ENCODE data around the gene NFATC2.

NFATC2 gene

GRCh38 chr20:51575486-51575885, 33.0 kb upstream of the NFATC2 start:
- ATAC-seq: no peak
- TF ChIP-seq PPARA (CRISPR knock-in tag; IDR thresholded peaks at IDR 0.05; ENCODE audit: borderline replicate concordance) (no peak), ZFP30 (CRISPR knock-in tag; IDR thresholded peaks at IDR 0.05) (no peak), ISL1 (CRISPR knock-in tag; IDR thresholded peaks at IDR 0.05) (no peak), ZNF8 (CRISPR knock-in tag; IDR thresholded peaks at IDR 0.05) (no peak), CREB5 (CRISPR knock-in tag; IDR thresholded peaks at IDR 0.05; ENCODE audit: low read depth) (no peak), ARNTL (CRISPR knock-in tag; IDR thresholded peaks at IDR 0.05; ENCODE audit: borderline replicate concordance, low read depth) (no peak), ESRRG (CRISPR knock-in tag; IDR thresholded peaks at IDR 0.05) (no peak), OSR1 (CRISPR knock-in tag; IDR thresholded peaks at IDR 0.05) (no peak), CSRNP3 (CRISPR knock-in tag; IDR thresholded peaks at IDR 0.05) (no peak), TOX (CRISPR knock-in tag; IDR thresholded peaks at IDR 0.05; ENCODE audit: borderline replicate concordance) (no peak), SNAI2 (CRISPR knock-in tag; IDR thresholded peaks at IDR 0.05) (no peak), ZNF70 (CRISPR knock-in tag; IDR thresholded peaks at IDR 0.05) (no peak), BACH2 (CRISPR knock-in tag; IDR thresholded peaks at IDR 0.05; ENCODE audit: borderline replicate concordance) (no peak), PATZ1 (CRISPR knock-in tag; IDR thresholded peaks at IDR 0.05; ENCODE audit: borderline replicate concordance) (no peak), CSDC2 (CRISPR knock-in tag; IDR thresholded peaks at IDR 0.05) (no peak), ZFP3 (CRISPR knock-in tag; IDR thresholded peaks at IDR 0.05) (no peak), POU6F1 (CRISPR knock-in tag; IDR thresholded peaks at IDR 0.05; ENCODE audit: borderline replicate concordance, low read depth) (no peak), TCF4 (CRISPR knock-in tag; IDR thresholded peaks at IDR 0.05; ENCODE audit: borderline replicate concordance) (no peak)

- ATAC-seq: no peak
- TF ChIP-seq ARNTL (CRISPR knock-in tag; IDR thresholded peaks at IDR 0.05; ENCODE audit: borderline replicate concordance, low read depth) (no peak), TOX (CRISPR knock-in tag; IDR thresholded peaks at IDR 0.05; ENCODE audit: borderline replicate concordance) (no peak), CREB5 (CRISPR knock-in tag; IDR thresholded peaks at IDR 0.05; ENCODE audit: low read depth) (no peak), CSRNP3 (CRISPR knock-in tag; IDR thresholded peaks at IDR 0.05) (no peak), ZFP30 (CRISPR knock-in tag; IDR thresholded peaks at IDR 0.05) (no peak), ZC3H10 (CRISPR knock-in tag; IDR thresholded peaks at IDR 0.05) (no peak), RARB (CRISPR knock-in tag; IDR thresholded peaks at IDR 0.05) (no peak), ISL1 (CRISPR knock-in tag; IDR thresholded peaks at IDR 0.05) (no peak), GLIS3 (CRISPR knock-in tag; IDR thresholded peaks at IDR 0.05) (no peak), ZNF565 (CRISPR knock-in tag; conservative IDR thresholded peaks at IDR 0.05; ENCODE audit: low read depth) (no peak), CSDC2 (CRISPR knock-in tag; IDR thresholded peaks at IDR 0.05) (no peak), OSR1 (CRISPR knock-in tag; IDR thresholded peaks at IDR 0.05) (no peak), TCF4 (CRISPR knock-in tag; IDR thresholded peaks at IDR 0.05; ENCODE audit: borderline replicate concordance) (no peak), ZNF70 (CRISPR knock-in tag; IDR thresholded peaks at IDR 0.05) (no peak), PPARA (CRISPR knock-in tag; IDR thresholded peaks at IDR 0.05; ENCODE audit: borderline replicate concordance) (no peak), ZFP3 (CRISPR knock-in tag; IDR thresholded peaks at IDR 0.05) (no peak), ESRRG (CRISPR knock-in tag; IDR thresholded peaks at IDR 0.05) (no peak), BACH2 (CRISPR knock-in tag; IDR thresholded peaks at IDR 0.05; ENCODE audit: borderline replicate concordance) (no peak), PATZ1 (CRISPR knock-in tag; IDR thresholded peaks at IDR 0.05; ENCODE audit: borderline replicate concordance) (no peak)
These were observed 31.9 kb upstream of the NFATC2 start for GRCh38 chr20:51574248-51575033.
